Activated CD8-positive, alpha-beta memory T cell treated with anti-CD3 and anti-CD28 coated beads, Interleukin-2, amount 50 U/mL, for 4 hours (primary cell): ENCODE results near the gene PPP3R1.

Experiments used
- DNase-seq: peaks from one replicate; pipeline ENCODE4 v3.0.0-alpha.2; 2020

Gene PPP3R1

DNA sequence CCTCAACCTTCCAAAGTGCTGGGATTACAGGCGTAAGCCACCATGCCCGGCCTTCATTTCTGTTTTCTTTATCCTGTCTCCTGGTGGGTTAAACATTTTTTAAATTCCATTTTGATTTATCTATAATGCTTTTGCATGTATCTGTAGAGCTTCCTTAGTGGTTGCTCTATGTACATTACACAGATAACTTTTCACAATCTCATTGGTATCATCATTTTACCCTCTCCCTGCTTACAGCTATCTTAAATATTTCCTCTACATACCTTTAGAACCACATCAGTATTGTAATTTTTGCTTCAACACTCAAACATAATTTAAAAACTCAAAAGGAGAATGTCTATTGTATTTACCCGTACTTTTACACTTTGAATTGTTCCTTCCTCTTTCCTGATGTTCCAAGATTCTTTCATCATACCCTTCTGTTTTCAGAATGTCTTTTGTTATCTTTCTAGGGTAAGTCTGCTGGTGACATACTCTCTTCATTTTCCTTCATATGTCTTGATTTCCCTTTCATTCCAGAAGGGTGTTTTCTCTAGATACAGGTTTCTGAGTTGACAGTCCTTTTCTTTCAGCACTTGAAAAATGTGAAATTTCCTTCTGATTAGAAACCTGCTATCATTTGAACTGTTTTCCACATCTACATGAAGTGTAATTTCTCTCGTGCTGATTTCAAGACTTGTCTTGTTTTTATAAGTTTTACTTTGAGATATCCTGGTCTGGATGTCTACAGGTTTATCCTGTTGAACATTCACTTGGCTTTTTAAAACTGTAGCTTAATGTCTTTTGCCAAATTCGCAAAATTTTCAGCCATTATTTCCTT, 21.9 kb downstream of the PPP3R1 start:
- DNase-seq = no peak

DNA sequence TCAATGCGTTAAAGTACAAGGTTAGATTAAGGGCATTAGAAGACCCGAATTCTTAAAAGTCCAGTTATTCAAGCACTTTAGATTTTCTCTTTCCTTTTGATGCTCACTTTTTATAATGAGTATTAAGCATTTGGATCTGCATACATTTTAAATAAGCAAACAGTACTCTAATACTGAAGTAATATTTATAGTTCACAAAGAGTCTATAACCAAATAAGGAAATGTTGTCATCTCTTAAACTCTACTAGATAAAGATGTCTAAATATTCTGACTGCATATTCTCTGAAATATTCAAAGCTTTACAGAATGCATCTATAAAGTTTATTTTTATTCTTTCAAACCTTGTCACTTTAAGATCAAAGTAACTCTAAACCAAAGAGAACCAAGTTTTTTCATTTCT, 25.5 kb downstream of the PPP3R1 start:
- DNase-seq = no peak

DNA sequence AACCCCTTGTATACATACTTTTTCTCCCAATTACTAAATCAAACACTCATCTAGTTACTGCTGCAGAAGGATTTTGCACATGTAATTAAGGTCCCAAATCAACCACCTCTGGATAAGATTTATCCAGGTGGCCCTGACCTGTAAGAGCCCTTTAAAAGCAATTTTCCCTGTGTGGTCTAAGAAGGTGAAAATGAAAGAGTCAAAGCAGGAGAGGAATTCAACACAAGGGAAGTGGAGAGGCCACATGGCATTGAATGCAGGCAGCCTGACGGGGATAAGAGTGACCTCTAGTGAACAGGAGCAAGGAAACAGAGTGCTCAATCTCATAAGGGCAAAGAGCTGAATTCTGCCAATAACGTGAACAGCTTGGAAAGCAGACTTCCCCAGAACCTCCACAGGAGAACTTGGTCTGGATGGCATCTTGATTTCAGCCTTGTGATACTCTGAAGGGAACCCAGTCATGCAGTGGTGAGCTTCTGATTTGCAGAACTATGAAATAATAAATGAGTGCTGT, 27.2 kb downstream of the PPP3R1 start:
- DNase-seq = no peak

DNA sequence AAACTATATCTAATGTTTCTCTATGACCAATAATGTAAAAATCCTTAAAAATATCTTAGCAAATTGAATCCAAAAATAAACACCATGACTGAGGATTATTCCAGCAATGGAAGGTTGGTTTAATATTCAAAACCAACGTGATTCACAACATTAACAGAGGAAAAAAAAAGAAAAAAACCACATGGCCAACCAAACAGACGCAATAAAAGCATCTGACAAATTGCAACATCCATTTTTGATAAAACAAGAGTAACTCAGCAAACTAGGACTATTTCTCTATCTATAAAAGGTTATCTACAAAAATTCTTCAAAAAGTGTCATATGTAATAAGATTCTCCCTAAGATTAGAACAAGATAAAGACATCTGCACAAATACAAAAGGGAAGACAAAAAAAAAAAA, 28.9 kb downstream of the PPP3R1 start:
- DNase-seq = no peak

DNA sequence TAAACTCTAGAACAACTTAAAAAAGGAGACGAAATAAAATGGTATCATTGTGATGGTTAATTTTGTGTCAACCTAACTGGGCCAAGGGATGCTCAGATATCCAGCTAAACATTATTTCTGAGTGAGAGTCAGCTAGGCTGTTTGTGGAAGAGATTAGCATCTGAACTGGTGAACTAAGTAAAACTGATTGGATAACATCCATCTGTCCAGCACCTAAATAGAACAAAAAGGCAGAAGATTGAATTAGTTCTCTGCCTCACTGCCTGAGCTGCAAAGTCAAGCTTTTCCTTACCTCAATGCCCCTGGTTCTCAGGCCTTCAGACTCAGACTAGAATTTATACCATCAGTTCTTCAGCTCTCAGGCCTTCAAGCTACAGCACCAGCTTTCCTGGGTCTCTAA, 30.0 kb downstream of the PPP3R1 start:
- DNase-seq = no peak

DNA sequence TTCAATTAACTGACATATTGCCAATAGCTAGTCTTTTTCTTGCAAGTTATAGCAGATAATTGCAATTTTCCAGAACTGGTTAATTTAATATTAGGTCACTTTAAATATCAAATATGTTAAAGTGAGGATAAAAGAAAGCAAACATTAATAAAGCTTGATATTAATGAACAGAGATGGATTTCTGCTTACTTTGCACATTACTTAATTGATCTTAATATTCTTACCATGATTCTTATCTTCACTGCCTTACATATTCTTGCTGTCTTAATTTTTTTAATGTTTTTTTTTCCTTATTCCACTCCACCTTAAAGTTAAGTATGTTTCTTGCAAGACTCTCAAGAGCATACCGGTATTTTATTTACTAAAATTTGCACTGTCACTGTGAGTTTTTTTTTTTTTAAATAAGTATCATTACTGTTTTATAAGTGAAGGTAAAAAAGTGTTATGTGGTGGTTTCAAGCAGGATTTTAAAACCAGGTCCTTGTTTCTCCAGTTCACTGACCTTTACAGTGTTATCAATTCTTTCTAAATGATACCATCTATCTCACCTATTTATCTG, 33.9 kb downstream of the PPP3R1 start:
- no peak for DNase-seq

DNA sequence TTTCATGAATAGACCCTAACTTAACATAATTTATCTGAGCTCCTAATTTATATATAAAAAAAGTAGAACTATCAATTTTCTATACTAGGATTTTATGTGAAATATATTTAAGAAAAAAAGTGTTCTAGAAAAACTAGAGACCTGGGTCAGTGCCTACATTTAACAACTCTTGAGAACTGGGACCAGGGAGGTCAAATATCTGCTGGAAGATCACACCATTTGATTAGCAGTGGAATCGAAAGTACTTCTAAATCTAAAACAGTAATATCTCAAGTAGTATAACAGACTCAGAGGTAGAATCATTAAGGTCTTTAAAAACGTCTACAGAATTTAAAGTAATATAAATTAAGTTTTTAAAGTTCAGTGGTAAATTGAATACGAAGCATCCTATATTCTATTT, 34.6 kb downstream of the PPP3R1 start:
- no peak for DNase-seq

DNA sequence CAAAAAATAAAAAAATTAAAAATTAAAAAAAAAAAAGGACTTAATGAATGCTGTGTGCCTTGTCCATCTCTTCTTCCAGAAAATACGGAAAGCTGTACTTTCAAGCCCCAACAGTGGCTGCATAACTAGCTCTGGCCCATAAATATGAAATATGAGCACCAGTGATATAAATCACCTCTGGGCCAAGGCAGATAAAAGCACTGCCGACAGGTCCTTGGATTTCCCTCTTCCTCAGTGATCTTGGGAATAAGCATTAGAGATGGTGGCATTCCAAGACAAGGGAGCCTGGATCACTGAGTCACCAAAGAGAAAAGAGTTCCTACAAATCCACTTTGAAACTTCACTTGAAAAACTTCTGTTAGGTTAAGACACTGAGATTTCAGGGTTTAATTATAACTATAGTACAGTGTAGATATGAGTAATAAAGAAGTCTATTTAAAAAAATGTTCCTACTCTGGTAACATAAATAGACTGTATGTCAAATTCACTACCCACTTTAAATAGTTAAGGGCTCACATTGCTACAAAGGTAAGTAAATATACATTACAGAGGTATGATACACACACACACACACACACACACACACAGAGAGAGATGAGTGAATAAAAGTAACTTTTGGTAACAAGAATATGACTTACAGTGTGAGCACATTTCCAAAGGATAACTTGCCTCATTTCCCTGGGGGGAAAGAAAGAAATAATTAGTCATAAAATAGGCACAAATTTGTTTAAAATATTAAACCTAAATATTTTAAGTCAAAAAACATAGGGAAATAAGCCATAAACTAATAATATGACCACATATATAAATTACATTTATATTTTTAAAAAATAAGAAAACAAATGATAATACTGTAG, 35.6 kb downstream of the PPP3R1 start:
- no peak for DNase-seq

DNA sequence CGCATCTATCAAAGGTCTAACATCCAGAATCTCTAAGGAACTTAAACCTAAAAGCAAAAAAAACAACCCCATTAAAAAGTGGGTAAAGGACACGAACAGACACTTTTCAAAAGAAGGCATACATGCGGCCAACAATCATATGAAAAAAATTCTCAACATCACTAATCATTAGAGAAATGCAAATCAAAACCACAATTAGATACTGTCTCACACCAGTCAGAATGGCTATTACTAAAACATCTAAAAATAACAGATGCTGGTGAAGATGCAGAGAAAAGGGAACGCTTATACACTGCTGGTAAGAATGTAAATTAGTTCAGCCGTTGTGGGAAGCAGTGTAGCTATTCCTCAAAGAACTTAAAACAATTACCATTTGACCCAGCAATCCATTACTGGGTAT, 38.0 kb downstream of the PPP3R1 start:
- no peak for DNase-seq

DNA sequence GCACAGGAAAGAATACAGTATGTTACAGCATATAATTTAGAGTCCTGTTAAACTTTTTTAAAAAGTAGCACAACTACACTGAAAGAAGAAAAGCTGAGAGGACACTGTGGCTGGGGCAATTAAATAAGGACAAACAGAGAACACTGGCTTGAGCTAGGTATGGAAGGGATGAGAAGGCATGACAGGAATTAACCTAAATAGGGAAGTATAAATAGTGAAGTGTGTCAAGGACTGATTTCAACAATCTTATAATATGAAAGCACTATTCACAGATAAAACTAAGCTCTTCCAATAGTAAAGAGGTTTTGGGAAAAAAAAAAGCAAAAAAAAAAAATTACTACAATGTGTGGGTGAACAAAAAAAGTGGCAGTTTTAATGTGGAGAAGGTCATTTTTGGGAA, 45.5 kb downstream of the PPP3R1 start:
- no peak for DNase-seq

DNA sequence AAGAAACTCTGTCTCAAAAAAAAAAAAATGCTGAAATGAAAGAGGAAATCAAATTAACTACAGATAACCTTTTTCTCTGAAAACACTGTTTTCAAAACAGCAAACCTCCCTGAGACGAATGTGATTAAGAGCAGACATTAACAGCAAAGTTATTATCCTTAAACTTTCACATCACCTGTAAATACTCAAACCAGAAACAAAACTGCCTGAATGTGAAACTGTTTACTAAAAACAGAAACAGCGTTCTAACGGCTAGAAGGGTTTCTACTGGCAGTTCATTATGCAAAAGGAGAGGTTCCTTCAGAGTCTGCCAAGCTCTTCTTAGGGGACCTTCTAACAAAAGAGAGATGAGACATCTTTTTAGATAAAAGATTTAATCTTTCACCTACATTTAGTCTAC, 48.7 kb downstream of the PPP3R1 start:
- DNase-seq = no peak

DNA sequence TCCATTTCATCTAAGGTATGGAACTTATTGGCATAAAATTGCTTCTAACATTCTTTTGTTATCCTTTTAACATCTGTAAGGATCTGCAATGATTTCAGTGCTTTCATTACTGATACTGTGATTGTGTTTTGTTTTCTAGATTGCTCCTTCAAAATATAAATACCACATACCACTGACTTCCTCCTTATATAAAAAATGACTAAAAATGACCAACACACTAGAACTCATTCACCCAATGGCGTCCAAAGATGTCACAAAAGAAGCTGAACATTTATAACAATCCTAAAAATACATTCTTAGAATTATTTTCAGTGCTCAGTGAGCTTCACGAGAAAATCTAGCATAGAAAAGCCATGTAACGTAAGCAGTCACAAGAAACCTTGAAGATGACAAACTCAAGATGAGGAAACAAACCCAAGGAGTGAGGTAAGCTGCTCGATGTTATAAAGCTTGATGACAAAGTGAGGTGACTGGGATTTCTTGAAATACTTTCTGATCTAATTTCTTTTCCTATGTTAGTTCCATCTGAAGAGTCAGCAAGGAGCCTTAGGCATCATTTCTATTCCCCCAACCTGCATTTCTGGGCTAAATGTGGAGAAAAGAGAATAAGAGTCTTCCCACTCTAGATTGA, 52.1 kb downstream of the PPP3R1 start:
- DNase-seq = no peak

DNA sequence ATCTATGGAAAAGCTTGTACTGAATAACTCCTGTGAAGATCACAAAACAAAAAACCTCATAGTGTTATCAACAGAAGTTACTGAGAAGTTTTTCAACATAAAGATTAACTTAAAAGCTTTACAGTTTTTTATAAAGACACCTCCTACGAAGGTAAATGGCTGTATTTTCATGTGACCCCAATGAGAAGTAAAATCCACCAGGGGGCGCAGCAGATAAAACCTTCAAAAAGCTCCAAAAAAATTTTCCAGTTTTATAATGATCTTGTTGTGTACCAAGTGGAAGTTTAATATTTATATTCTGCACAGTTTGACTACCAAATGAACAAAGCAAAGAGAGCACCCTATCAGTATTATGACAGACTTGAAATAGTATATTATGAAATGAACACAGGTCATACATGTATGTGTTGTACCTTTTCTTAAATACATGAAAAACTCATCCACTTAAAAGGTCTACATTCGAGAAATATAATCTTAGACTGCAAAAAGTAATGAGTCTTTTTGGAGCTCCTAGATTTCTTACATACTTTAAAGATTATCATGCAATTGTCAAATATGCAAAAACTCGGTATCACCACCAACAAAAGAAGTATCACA, 56.1 kb downstream of the PPP3R1 start:
- no peak for DNase-seq

DNA sequence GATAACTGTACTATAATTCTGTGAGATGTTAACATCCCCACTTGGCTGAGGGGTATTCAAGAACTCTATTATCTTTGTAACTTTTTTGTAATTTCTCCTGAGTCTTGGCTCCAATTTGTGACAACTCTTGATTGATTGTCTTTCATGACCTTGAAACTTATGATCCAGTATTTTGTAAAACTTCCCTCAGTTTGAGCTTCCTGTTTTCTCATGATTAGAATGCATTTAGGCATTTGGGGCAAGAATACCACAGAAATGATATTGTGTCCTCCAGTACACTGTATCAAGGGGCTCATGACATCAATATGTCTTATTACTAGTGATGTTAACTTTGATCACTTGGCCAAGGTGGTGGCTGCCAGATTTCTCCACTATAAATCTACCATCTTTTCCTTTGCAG, 57.2 kb downstream of the PPP3R1 start:
- no peak for DNase-seq

DNA sequence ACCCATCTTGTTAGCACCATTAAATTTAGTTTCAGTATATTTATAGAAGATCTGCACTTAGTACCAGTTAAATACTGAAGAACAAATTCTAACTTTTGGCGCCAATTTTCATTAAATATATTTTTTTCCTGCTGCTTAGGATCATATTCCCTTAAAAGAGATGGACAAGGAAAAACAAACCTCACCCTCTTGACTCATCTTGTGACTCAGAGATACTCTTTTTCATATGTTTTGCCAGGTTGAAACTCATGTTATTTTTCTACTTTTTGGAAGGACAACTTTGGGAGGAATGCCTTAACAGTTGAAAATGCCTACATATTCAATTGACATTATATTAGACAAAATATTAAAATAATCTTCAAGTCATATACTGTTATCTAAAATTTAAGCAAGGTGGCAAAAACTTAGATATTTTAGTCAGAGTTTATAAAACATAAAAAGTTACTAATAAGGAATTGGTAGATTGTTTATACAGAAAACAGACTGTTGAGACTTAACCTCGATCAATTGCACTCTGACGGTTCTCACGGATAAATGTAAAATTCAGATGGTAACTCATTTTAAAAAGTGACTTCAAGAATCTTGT, 58.5 kb downstream of the PPP3R1 start:
- DNase-seq = no peak

DNA sequence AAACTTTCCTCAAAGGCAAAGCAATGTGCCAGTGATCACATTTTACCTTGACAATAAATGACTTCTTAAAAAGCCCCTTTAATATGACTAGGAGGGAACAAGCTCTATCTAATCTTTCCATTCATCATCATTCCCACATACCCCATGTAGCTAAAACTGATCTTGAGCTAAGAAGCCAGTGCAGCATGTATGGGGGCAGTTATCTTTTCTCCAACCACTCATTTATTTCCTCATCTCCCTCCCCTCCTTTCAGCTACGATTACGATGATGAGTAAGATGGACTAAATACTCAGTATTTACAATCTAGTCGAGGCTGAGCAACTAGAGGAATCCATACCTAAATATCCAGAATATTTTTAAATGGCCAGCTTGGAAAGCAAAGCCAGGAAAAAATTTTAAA, 59.2 kb downstream of the PPP3R1 start:
- DNase-seq = no peak

DNA sequence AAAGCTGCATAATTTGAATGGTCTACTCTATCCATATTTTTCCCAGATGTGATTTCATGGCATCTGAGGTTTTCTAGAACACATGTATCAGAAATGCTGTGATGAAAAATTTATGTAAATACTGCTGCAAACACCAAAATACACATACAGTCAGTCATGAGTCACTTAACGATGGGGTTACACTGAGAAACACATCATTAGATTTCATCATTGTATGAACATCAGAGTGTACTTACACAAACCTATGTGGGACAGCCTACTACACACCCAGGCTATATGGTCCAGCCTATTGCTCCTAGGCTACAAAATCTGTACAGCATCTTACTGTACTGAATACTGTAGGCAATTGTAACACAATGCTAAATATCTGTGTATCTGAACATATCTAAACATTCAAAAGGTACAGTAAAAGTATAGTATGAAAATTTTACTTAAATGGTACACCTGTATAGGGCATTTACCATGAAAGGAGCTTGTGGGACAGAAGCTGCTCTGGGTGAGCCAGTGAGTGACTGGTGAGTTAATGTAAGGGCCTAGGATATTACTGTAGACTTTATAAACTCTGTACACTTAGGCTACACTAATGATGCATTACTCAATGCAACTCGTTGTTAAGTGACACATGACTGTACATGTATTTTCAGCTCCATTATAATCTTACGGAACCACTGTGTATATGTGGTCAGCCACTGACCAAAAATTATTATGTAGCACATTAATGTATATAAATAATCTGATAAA, 61.2 kb downstream of the PPP3R1 start:
- no peak for DNase-seq

DNA sequence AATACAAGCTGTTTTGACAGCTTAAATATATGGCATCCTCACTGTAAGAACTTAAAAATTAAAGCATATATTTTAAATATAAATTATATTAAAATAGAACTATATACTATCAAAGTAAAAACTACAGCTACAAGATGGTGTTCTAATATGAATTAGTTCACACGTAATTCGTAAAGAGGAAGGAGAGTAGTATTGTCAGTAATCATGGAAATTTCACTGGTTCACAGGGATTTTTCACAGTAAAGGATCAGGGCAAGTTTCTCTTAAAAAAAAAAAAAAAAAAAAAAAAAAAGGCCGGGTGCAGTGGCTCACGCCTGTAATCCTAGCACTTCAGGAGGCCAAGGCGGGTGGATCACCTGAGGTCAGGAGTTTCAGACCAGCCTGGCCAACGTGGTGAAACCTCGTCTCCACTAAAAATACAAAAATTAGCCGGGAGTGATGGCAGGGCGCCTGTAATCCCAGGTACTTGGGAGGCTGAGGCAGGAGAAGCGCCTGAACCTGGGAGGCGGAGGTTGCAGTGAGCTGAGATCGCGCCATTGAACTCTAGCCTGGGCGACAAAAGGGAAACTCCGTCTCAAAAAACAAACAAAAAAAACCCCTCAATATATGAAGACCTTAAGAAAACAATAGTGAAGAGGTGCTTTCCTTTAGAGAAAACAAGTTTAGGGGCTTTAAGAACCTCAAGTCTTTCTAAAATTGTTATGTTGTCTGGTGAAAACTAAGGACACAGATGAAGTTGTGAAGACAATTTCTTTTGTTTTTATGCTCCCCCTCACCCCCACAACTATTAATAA, 62.1 kb downstream of the PPP3R1 start:
- DNase-seq = no peak

DNA sequence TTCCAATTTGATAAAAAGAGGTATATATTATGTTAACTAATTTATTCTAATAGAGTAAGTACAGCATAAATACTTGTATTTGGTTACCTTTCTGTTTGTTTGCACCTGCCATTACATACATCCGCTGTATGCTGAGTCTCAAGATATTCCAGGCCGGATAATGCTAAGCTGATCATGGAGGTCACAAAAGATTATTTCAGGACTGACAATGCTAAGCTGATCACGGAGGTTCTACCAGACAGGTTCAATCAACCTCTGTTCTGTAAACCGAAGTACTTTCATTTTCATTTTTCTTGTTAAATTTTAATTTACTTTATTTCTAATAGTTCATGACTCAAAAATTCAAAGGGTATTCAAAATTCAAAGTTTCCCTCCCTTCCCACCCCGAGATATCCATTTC, 63.5 kb downstream of the PPP3R1 start:
- no peak for DNase-seq

DNA sequence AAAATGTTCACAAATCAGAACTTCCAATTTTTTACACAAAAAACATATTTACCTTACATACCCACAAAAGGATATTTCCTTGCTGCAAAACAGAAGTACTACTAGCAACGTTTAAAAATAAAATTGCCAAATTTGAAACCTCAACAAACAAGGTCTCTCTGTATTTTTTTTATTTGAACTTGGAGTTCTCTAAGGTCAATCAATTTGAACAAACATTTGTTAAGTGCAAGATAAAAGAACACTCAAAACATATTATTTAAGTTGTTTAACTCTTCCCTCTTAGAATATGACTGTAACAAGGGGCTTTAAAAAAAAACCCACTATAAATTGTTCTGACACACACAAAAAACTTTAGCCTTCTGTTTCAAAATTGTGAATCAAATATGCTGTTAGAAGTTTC, 65.0 kb downstream of the PPP3R1 start:
- DNase-seq = no peak
